GM12878 (cell line): ENCODE measurements around the gene CDCA7. TPM values are rescaled to one million over a fixed set of nuclear protein-coding genes. Genes with fewer than 3 reads are reported as not detected.

Source experiments
- ATAC-seq: fragments of 200-7000 bp; cut with Tn5 transposase; 3 replicates; pipeline ENCODE4 v1.9.1; 2020; ENCODE audit warnings: mild to moderate bottlenecking, moderate library complexity
- BruUV-seq: library from RNA; stranded (reverse); fragments of 400-500 nt; replicated peaks from 2 replicates; lab custom pipeline; 2021; lab: Mats Ljungman, UMichigan
- CTCF ChIA-PET: fragments of 300-600 bp; sonication (Branson Sonifier 250); formaldehyde crosslinking; extraction: SDS; loops from one replicate; lab custom pipeline; 2021; ENCODE audit warnings: inconsistent platforms; lab: Yijun Ruan, JAX
- POLR2A ChIA-PET: fragments of 350-600 bp; formaldehyde crosslinking; extraction: SDS; loops from one replicate; lab custom pipeline; 2021; ENCODE audit warnings: inconsistent platforms; lab: Charles Lee
- RAD21 ChIA-PET: fragments of 300-600 bp; sonication (Branson Sonifier 250); formaldehyde crosslinking; loops from one replicate; lab custom pipeline; 2023; ENCODE audit warnings: antibody characterized with exemption; ENCODE audit not compliant: unreplicated experiment; lab: Charles Lee
- SMC1A ChIA-PET: fragments of 300-600 bp; sonication (Branson Sonifier 250); formaldehyde crosslinking; loops from one replicate; lab custom pipeline; 2023; ENCODE audit not compliant: unreplicated experiment, uncharacterized antibody; lab: Charles Lee
- DNase-seq: peaks from one replicate; pipeline ENCODE4 v3.0.0-alpha.2; 2011; ENCODE audit warnings: low read depth, low spot score
- FAIRE-seq: peaks from 3 replicates; lab custom pipeline; 2011; peaks lifted over from hg19 to GRCh38; lab: Jason Lieb, UNC
- H2AFZ ChIP-seq: 2 replicates; pipeline ENCODE4 v1.6.0; 2011; ENCODE audit warnings: low read depth, low read length, control low read depth; ENCODE audit not compliant: control insufficient read depth
- H3K27ac ChIP-seq: 2 replicates; pipeline ENCODE4 v1.5.1; 2011; ENCODE audit warnings: control low read depth; ENCODE audit not compliant: control insufficient read depth, insufficient read depth
- H3K27me3 ChIP-seq, 2 experiments: replicated peaks in 1 of 2; 2 replicates each; pipeline versions ENCODE4 v1.6.0 to v1.6.1; 2011; ENCODE audit warnings: low read length in 1 of 2; ENCODE audit not compliant: control insufficient read depth in 2 of 2, insufficient read depth in 2 of 2
- H3K36me3 ChIP-seq, 2 experiments: 2 replicates each; pipeline ENCODE4 v1.5.1; 2011; ENCODE audit warnings: low read length in 1 of 2; ENCODE audit not compliant: control insufficient read depth in 2 of 2, insufficient read depth in 2 of 2
- H3K4me1 ChIP-seq: 2 replicates; pipeline ENCODE4 v1.6.1; 2011; ENCODE audit warnings: mild to moderate bottlenecking, low read length, moderate library complexity, mixed read lengths; ENCODE audit not compliant: control insufficient read depth, insufficient read depth
- H3K4me2 ChIP-seq: 2 replicates; pipeline ENCODE4 v1.6.0; 2011; ENCODE audit warnings: control low read depth; ENCODE audit not compliant: control insufficient read depth, insufficient read depth
- H3K4me3 ChIP-seq: fragments of 200-600 bp; sonication (generic); 2 replicates; pipeline ENCODE4 v1.5.1; 2016
- H3K79me2 ChIP-seq: 2 replicates; pipeline ENCODE4 v1.6.0; 2011; ENCODE audit warnings: low read length; ENCODE audit not compliant: control insufficient read depth, insufficient read depth
- H3K9ac ChIP-seq: 2 replicates; pipeline ENCODE4 v1.8.0; 2011; ENCODE audit warnings: low read length, control low read depth, mixed read lengths; ENCODE audit not compliant: control insufficient read depth, insufficient read depth
- H3K9me3 ChIP-seq: replicated peaks from 3 replicates; pipeline ENCODE4 v1.5.1; 2011; ENCODE audit warnings: mild to moderate bottlenecking, low read length; ENCODE audit not compliant: control insufficient read depth, insufficient read depth
- H4K20me1 ChIP-seq: 2 replicates; pipeline ENCODE4 v1.6.0; 2011; ENCODE audit not compliant: control insufficient read depth, insufficient read depth
- ETV6 ChIP-seq, 2 experiments: fragments of 450-650 bp in 1 of 2; IDR thresholded peaks in 1 of 2; conservative IDR thresholded peaks in 1 of 2; 2 replicates each; pipeline ENCODE4 v1.6.1; 2014; ENCODE audit warnings: antibody characterized with exemption in 1 of 2, borderline replicate concordance in 1 of 2, low read depth in 1 of 2, mild to moderate bottlenecking in 1 of 2, moderate library complexity in 1 of 2
- MYC ChIP-seq: IDR thresholded peaks from 2 replicates; pipeline ENCODE4 v1.6.1; 2011; ENCODE audit warnings: mild to moderate bottlenecking, low read length, moderate library complexity, inconsistent platforms; ENCODE audit not compliant: insufficient read depth, insufficient replicate concordance, insufficient read length, severe bottlenecking
- NR2C1 ChIP-seq: fragments of 450-650 bp; IDR thresholded peaks from 2 replicates; pipeline ENCODE4 v1.6.1; 2017; ENCODE audit warnings: antibody characterized with exemption, mild to moderate bottlenecking, moderate library complexity
- WGBS: methylation state at CpG from one replicate; pipeline ENCODE4 v1.1.6; 2016; ENCODE audit warnings: low lambda C conversion rate; ENCODE audit not compliant: insufficient replicate concordance, insufficient coverage; ENCODE audit errors: missing lambda C conversion rate; 5-methylcytosine and 5-hydroxymethylcytosine counted together
- in situ Hi-C: fragments of 300-500 bp; cut with MboI; formaldehyde crosslinking; loops from 9 replicates; pipeline ENCODE4 v1.14.3; 2018; ENCODE audit warnings: mixed read lengths
- intact Hi-C: fragments of 100-400 bp; cut with micrococcal nuclease; formaldehyde crosslinking; loops from one replicate; pipeline ENCODE4 v1.14.2; 2022; ENCODE audit not compliant: unreplicated experiment
- polyA plus RNA-seq, 11 experiments: library from polyadenylated mRNA; depleted of rRNA in 4 of 11; unstranded in 6 of 11; stranded (reverse) in 5 of 11; fragments of >200 nt; fragmentation: Nextera tagmentation in 4 of 11; fragmentation: Illumina TruSeq in 1 of 11; extraction: Ambion mirVana in 4 of 11; extraction: Trizol in 1 of 11; gene quantifications; 1 replicate in 1 of 11; 2 replicates in 10 of 11; pipeline versions ENCODE4 v1.2.1 to v1.2.3, GENCODE V29; 2011 to 2016; ENCODE audit warnings: inconsistent platforms in 2 of 11, missing spikeins in 2 of 11, low read depth in 1 of 11
- total RNA-seq, 4 experiments: library from RNA; depleted of rRNA in 3 of 4; stranded (reverse); fragments of >200 nt in 3 of 4; fragmentation: Illumina TruSeq in 1 of 4; extraction: Trizol in 1 of 4; gene quantifications; 2 replicates each; pipeline versions ENCODE4 v1.2.1 to v1.2.3, GENCODE V29; 2013 to 2021
- TF ChIP-seq, protein P1 (sequence below): fragments of 150-350 bp; IDR thresholded peaks from 2 replicates; pipeline ENCODE4 v1.6.1; 2014; ENCODE audit warnings: mild to moderate bottlenecking, low read depth, low read length

Gene CDCA7
- total and polyA plus RNA-seq, 10 of the 15 experiments (the other 5 are each of a cell fraction or from before 2014, with no cell fraction given) = 23.5 to 71.3 (median 40.8) TPM

DNA sequence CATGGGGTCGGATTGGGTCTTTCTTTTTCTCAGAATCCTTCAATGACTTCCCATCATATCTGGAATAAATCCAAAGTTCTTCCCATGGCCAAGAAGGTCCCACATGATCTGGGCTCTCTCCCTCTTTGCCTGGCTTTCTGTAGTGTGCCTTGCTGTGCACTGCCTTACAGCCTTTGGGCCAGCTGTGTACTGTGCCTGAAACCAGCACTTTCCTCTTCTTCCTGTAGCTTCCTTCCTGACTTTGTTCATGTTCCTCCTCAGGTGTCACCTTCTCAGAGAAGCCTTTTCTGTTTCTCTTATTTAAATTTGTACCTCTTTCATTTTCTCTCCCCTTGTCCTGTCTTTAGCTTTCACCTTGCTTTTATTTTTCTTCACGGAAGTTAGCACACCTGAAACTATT is 4.3 kb upstream of the CDCA7 start:
- Histone ChIP-seq H2AFZ (no peak overlapping the region; the same call in 1 of the 2 replicates), H3K4me3 (no peak overlapping the region), H3K4me2 (peak overlapping the region; percentile 47; the same call in 1 of the 2 replicates), H4K20me1 (no peaks in the 10 kb centered on the region), H3K9me3 (peaks cover 5% of the 10 kb centered on the region), H3K79me2 (peaks cover 6% of the 10 kb centered on the region), H3K27me3 (no peaks in the 10 kb centered on the region), H3K36me3 (no peaks in the 10 kb centered on the region), H3K9ac (no peak overlapping the region), H3K27ac (no peak overlapping the region), H3K4me1 (peaks cover 17% of the 10 kb centered on the region)
- TF ChIP-seq MYC (no peak), ETV6 (conservative IDR thresholded peaks at IDR 0.05 in 1 of 2, IDR thresholded peaks at IDR 0.05 in 1 of 2; ENCODE audit: borderline replicate concordance in 1 of 2, low read depth in 1 of 2) (peak in 1 of 2 experiments; percentile 53; a peak in 1 of 4 replicates), NR2C1 (no peak)
- TF ChIP-seq, protein P1, sequence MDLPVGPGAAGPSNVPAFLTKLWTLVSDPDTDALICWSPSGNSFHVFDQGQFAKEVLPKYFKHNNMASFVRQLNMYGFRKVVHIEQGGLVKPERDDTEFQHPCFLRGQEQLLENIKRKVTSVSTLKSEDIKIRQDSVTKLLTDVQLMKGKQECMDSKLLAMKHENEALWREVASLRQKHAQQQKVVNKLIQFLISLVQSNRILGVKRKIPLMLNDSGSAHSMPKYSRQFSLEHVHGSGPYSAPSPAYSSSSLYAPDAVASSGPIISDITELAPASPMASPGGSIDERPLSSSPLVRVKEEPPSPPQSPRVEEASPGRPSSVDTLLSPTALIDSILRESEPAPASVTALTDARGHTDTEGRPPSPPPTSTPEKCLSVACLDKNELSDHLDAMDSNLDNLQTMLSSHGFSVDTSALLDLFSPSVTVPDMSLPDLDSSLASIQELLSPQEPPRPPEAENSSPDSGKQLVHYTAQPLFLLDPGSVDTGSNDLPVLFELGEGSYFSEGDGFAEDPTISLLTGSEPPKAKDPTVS = no peak
- in situ Hi-C loops (no loop called here), intact Hi-C loops (no loop called here)
- no peak for FAIRE-seq
- POLR2A ChIA-PET = no interaction called here
- DNase-seq = no peak
- SMC1A ChIA-PET = interaction anchor here (0.7 kb wide), 1 partner anchor 68 kb away, joined by 3 read pairs; no protein-coding TSS in a partner anchor
- no peak for ATAC-seq
- RAD21 ChIA-PET = interaction anchor here (1.1 to 1.2 kb wide), 2 partner anchors 8 to 64 kb away, joined by 3 read pairs; no protein-coding TSS in a partner anchor
- CTCF ChIA-PET = interaction anchor here (1.0 kb wide), 1 partner anchor 10 kb away, joined by 3 read pairs; no protein-coding TSS in a partner anchor
- BruUV-seq = no TSS peak
- WGBS = 40% methylated on average over 2 of the region's 2 CpGs
